Measurements from ENCODE around the gene FCN2.

FCN2 gene

DNA sequence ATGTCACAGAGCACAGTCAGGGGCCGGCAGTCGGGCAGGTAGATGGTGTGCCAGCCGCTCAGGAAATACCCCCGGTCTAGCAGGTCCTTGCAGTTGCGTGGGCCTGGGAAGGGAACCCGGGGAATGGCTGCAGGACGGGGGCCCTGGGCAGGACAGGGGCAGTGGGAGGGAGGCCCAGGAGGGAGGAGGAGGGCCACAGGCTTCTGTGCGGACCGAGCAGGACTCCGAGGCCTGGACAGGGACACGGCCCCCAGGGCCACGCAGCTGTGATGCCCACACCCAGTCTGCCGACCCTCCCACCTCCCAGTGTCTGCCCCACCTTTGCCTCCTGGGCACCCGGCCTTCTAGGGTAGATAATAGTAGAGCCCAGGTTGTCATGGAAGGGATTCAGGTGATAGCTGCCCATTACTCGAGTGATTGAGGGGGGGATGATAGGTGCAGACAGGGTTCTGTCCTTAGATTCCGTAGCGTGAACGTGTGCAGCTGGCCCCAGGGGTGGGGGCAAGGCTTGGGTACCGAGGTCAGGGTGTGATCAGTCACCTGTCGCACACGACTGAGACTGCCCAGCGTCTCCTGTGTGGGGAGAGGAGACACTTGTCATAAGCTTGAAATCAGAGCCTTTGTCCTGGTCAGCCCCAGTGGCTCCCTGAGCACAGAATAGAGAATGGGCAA, 32.6 kb downstream of the FCN2 start:
- no peak for DNase-seq

DNA sequence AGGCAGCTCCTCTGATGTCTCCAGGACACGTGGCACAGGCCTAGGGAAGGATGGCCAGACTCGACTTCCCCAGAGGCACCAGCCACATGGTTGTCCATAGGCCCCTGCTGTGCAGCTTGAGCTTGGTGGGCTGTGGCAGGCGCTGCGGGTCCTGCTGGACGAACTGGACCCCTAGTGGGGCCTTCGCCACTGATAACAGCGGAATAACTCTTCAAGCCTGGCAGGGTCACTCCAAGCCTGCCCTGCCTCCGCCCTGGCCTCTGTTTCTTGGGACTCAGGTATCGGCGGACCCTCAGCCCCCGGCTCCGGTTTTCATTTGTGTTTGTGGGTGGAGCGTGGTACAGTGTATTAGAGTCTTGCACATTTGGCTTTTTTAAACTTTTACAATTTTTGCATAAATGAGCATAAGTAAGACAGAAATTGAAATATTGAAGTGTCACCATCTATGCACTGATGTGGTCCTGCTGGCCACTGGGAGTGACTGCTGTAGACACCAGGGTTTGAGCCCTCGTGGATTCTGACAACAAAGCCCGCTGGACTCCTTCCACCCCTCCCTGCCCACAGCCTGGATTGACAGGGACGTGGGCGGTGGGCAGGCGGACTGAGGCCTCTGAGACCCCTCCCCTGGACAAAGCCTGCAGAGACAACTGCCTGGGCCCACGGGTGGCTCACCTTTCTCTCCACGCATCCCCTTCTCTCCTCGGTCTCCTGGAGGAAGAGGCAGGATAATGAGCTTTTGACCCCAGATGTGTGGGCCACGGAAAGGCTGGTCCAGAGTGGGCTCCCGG, 33.3 kb downstream of the FCN2 start:
- no peak for DNase-seq

GRCh38 chr9:134914501-134914834, 33.9 kb downstream of the FCN2 start:
- DNase-seq: no peak

DNA sequence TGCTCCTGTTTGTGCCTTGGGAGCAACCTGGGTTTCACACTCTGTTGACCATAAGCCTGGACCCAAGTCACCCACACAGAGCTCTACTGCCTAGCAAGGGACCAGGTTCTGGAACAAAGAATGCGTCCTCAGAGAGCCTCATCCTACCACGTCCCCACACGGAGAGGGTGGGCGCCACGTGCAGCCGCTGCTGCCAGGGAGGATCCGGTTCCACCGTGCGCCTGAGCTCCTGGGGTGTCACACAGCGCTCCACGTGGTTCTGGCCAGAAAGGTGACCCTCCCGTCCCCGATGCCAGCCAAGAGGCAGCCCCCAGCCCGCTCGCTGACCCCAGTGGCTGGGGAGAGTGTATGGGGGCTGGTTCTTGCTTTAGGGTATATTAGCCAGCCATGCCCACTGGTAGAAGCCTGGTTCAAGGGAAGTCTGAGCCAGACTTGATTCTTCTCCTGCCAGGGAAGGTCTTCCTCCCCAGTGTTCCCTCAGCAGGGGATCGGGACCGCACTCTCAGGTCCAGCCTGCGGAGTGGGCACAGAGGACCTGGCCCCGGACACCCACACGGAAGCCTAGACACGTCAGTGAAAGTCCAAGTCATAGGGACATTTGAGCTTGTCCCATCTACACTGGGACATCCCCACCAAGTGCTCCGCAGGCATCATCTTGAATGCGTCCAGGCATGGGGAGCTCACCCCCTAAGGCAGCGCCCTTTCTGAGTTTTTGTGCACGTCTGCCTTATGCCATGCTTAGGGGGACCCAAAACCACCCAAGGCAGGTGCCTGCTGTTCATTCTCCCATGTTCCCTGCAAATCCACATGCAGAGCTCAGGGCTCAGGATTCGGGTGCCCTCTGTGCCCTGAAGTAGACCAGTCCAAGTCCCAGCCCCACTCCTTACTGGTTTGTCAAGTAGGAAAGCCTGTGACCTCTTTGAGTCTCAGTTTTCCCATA, 34.7 kb downstream of the FCN2 start:
- no peak for DNase-seq

DNA sequence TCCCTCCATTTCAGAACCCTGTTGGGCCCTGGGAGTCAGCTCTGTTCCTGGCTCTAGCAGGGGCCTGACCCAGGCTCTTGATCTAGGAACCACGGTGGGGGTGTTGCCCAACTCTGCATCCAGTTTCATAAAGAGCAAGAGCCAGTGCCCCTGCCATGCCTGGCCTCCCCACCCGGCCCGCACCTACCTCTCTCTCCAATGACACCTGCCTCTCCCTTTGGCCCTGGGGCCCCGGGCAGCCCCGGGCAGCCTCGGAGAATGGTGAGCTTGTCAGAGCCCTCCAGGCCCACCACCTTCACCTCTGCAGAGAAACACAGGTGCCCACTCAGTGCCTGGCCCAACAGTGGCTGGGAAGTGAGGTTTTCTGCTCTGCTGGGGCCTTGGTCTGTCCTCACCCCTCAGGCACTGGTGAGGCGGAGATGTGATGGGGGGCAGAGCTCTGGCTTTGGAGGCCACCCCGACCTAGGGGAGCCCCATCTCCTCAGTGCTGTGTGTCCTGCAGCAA, 35.6 kb downstream of the FCN2 start:
- no peak for DNase-seq

- no peak for DNase-seq
Observed at GRCh38 chr9:134917431-134918373, 37.1 kb downstream of the FCN2 start, which contains the start of gene FCN1. Gene FCN1, minus strand, starts transcription at chr9:134917912. Its CDS starts 41 bp downstream, at chr9:134917871.

DNA sequence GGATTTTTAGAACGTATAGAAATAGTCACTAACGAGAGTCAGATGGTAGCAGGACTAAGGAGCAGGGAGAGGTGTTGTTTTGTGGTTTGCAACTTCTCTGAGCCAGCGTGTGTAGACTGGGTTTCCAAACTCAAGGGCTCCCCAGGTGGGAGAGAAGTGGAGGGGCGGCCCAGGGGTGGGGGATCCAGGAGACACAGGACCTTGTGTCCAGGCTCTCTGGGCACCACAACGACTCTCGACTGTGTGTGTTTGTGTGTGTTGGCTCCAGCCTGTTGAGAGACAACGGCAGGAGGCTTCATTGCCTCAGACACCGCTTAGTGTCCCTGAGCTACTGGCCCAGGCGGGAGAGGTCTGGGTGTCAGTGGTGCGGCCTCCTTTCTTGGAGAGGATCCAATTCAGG, 38.0 kb downstream of the FCN2 start:
- DNase-seq: no peak

- DNase-seq: no peak
Observed at GRCh38 chr9:134919303-134919702, 38.7 kb downstream of the FCN2 start.

- no peak for DNase-seq
Observed at GRCh38 chr9:134922066-134922931, 41.7 kb downstream of the FCN2 start.

GRCh38 chr9:134922932-134923240, 42.3 kb downstream of the FCN2 start:
- no peak for DNase-seq

- DNase-seq: no peak
Observed at GRCh38 chr9:134923466-134923865, 42.9 kb downstream of the FCN2 start.

- no peak for DNase-seq
Observed at GRCh38 chr9:134925011-134925511, 44.5 kb downstream of the FCN2 start.

GRCh38 chr9:134928436-134929192, 48.0 kb downstream of the FCN2 start:
- no peak for DNase-seq

GRCh38 chr9:134929193-134930158, 48.9 kb downstream of the FCN2 start:
- no peak for DNase-seq

GRCh38 chr9:134930398-134930797, 49.8 kb downstream of the FCN2 start:
- DNase-seq: no peak

DNA sequence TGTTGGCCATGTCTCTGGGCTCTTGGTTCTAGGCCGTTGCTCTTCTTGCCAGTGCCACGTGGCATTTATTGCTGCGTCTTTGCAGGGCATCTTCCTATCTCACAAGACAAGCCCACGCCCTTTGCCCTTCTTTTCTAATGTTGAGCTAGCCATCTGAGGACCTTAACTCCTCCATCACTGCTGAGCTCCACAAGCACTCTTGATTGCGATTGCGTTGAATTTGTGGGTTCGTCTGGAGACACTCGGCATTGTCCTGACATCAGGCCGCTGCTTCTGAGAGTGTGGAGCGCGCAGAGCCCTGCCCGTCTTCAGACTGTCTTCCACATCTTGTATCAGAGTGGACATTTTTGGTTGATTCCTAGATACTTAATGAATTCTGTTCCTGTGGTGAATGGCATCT, 51.6 kb downstream of the FCN2 start:
- no peak for DNase-seq

- DNase-seq: no peak
Observed at GRCh38 chr9:134932606-134933005, 52.0 kb downstream of the FCN2 start.

- no peak for DNase-seq
Observed at GRCh38 chr9:134933076-134933659, 52.6 kb downstream of the FCN2 start.
